Erythroblast (primary cell): ENCODE results near the gene CYP27B1.
"Not testable (repeated sequence)": the region's sequence is repeated elsewhere in the genome, so short reads cannot be mapped to it uniquely, and the experiment has no call there.

Experiments
- DNase-seq, 2 experiments: peaks; one replicate each; lab custom pipeline; 2025; lab: John Stamatoyannopoulos, UW
- GATA1 ChIP-seq: IDR thresholded peaks from 2 replicates; pipeline ENCODE4 v1.6.1; 2011; ENCODE audit warnings: low read depth, mild to moderate bottlenecking, control low read depth, low read length, moderate library complexity
- POLR2A ChIP-seq: IDR thresholded peaks from 2 replicates; pipeline ENCODE4 v1.6.1; 2011; ENCODE audit warnings: mild to moderate bottlenecking, low read length

CYP27B1 gene

DNA sequence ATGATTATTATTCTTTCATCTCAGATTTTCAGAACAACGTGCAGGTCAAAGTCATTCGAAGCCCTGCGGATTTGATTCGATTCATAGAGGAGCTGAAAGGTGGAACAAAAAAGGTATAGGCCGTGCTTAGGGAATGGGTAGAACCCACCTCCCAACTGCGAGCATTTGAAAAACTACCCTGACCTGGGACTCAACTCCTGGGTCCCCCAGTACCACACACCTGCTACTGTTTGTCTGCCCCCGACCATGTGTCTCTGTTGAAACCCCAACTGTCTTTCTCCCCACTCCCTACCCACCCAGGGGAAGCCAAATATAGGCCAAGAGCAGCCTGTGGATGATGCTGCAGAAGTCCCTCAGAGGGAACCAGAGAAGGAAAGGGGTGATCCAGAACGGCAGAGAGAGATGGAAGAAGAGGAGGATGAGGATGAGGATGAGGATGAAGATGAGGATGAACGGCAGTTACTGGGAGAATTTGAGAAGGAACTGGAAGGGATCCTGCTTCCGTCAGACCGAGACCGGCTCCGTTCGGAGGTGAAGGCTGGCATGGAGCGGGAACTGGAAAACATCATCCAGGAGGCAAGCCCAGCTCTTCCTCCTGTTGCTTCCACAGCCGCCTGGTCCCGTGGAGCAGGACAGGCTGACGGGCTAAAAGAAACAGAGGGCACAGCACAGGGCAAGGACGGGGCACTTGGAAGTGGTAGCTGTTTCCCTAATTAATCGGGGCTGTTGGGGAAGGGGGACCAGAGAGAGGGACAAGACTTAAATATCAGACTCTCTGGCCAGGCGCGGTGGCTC lies 48.8 kb downstream of the CYP27B1 start:
- no peak for DNase-seq
- no peak for TF ChIP-seq POLR2A
- TF ChIP-seq GATA1: no peak

DNA sequence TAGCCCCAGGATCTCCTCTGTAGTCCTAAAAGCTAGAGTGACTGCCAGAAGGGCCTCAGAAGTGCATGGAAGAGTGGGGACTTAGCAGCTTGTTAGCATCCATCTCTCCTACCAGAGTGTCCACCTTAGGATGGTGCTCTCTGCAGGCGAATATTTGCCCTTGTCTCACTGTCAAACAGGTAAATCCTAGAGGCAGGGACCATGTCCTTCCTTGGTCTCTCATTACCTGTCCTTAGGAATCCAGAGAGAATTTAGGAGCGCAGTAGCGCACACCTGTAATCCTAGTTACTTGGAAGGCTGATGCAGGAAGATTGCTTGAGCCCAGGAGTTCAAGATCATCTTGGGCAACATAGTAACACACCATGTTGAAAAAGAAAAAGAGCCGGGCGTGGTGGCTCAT lies 49.7 kb downstream of the CYP27B1 start:
- no peak for DNase-seq
- no peak for TF ChIP-seq POLR2A

DNA sequence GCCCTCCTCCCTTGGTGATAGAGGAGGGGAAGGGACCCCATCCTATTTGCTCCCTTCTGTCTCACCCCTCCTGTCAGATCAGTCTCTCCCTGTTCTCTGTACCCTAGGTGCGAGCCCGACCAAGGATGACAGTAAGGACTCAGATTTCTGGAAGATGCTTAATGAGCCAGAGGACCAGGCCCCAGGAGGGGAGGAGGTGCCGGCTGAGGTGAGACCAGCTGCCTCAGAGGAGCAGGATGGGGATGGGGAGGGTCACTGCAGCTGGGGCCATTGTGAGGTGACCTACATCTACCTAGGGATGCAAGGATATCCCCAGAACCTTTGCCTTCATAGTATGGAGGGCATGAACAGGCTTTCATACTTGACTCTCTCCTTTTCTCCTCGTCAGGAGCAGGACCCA lies 50.6 kb downstream of the CYP27B1 start:
- TF ChIP-seq POLR2A: no peak
- TF ChIP-seq GATA1: no peak
- no peak for DNase-seq

DNA sequence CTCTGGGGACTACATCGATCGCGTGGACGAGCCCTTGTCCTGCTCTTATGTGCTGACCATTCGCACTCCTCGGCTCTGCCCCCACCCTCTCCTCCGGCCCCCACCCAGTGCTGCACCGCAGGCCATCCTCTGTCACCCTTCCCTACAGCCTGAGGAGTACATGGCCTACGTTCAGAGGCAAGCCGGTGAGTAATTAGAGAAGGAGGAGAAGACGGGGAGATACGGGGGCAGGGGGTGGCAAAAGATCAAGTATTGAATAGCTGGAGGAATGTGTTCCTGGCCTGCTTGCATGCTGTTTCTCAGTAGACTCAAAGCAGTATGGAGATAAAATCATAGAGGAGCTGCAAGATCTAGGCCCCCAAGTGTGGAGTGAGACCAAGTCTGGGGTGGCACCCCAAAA lies 51.1 kb downstream of the CYP27B1 start:
- TF ChIP-seq GATA1 (no peak), POLR2A (no peak)
- DNase-seq: no peak

DNA sequence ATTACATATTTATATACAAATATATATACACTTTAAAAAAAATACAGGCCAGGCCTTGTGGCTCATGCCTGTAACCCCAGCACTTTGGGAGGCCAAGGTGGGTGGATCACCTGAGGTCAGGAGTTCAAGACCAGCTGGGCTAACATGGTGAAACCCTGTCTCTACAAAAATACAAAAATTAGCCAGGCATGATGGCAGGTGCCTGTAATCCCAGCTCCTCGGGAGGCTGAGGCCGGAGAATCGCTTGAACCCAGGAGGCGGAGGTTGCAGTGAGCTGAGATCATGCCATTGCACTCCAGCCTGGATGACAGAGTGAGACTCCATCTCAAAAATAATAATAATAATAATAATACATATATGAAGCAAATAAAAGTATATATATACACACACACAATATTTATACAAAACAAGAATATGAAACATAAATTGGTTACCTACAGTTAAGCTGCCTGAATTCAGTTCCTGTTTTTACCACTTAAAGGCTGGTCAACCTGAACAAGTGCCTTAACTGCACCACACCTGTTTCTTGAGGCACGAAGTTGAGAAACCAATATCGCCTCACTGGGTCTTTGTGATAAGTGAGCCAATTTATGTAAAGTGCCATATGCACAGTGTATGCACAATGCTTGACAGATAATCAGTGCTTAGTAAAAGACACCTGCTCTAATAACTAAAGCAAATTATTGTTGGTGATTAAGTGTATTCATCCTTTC lies 51.7 kb downstream of the CYP27B1 start:
- DNase-seq: not testable (repeated sequence)

DNA sequence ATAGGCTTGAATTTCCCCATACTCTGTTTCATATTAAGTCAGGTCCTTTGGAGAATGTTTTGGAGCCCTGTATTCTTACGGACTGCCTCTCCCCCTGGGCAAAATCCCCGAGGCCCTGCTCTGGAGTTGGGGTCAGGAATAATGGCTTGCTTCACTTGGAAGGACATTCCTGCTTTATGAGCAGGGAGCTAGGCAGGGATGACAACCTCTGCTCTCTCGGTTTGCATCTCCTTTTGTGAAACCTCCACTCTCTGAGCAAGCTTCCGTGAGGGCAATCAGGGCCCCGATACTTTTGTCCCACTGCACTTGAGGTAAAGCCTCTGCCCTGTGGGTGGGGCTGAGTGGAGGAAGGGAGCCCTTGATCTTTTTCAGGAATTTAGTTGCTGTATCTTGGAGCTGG lies 53.7 kb downstream of the CYP27B1 start:
- TF ChIP-seq POLR2A: no peak
- no peak for TF ChIP-seq GATA1
- no peak for DNase-seq

DNA sequence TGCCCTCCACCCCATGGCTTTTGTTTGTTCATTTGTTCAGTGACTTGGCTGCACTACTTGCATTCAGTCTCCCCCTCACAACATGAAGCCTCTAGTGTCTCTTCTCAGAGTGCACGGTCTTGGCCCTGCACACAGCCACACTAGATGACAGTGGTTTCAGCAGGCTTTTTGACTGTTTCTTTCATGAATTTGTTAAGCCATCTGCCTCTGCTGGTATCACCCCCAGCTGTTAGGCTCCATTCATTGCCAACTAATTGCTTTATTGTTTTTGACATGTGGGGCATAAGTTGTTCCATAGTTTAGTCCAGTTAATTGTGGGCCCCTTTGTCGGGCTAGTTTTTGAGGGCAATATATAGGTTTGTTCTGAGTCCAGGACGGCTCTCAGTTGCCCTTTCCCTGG lies 54.2 kb downstream of the CYP27B1 start:
- no peak for DNase-seq

More for the DNA sequence above, 54.2 kb downstream of the CYP27B1 start:
- TF ChIP-seq GATA1: no peak
- no peak for TF ChIP-seq POLR2A
